HFFc6 (cell line): Measurements from ENCODE around the gene VANGL1. TPM values are rescaled to one million over a fixed set of nuclear protein-coding genes. Genes with fewer than 3 reads are reported as not detected.

Source experiments
- DNase-seq: peaks from one replicate; pipeline ENCODE4 v3.0.0-alpha.2; 2018
- H3K27ac Mint-ChIP-seq: 2 replicates; pipeline ENCODE4 v1.8.0; 2020; ENCODE audit warnings: mild to moderate bottlenecking, mixed read lengths
- H3K27me3 Mint-ChIP-seq: 2 replicates; pipeline ENCODE4 v1.8.0; 2021; ENCODE audit warnings: mild to moderate bottlenecking, moderate library complexity, mixed read lengths; ENCODE audit not compliant: insufficient read depth
- H3K36me3 Mint-ChIP-seq: 2 replicates; pipeline ENCODE4 v1.8.0; 2021; ENCODE audit warnings: low read depth, mixed read lengths
- H3K4me1 Mint-ChIP-seq: 2 replicates; pipeline ENCODE4 v1.8.0; 2020; ENCODE audit warnings: low read depth, mixed read lengths
- H3K4me3 Mint-ChIP-seq: 2 replicates; pipeline ENCODE4 v1.8.0; 2020; ENCODE audit warnings: mild to moderate bottlenecking, moderate library complexity, mixed read lengths
- H3K9me3 Mint-ChIP-seq: 2 replicates; pipeline ENCODE4 v1.8.0; 2020; ENCODE audit warnings: mild to moderate bottlenecking, mixed read lengths
- CTCF ChIP-seq: fragments of 200-600 bp; sonication (generic); IDR thresholded peaks from 2 replicates; pipeline ENCODE4 v1.5.0; 2021; ENCODE audit warnings: antibody characterized with exemption, mild to moderate bottlenecking
- total RNA-seq, 6 experiments: library from RNA; stranded (reverse); fragmentation: NEBNext Ultra II Directional; extraction: Animal tissue kit (Norgen Biotek cat#: 25700); gene quantifications; 2 replicates in 1 of 6; 3 replicates in 5 of 6; pipeline ENCODE4 v1.2.3, GENCODE V29; 2021

The VANGL1 gene
- total RNA-seq, 6 experiments from 2014 or later: 14.7 to 20.6 (median 18.5) TPM

DNA sequence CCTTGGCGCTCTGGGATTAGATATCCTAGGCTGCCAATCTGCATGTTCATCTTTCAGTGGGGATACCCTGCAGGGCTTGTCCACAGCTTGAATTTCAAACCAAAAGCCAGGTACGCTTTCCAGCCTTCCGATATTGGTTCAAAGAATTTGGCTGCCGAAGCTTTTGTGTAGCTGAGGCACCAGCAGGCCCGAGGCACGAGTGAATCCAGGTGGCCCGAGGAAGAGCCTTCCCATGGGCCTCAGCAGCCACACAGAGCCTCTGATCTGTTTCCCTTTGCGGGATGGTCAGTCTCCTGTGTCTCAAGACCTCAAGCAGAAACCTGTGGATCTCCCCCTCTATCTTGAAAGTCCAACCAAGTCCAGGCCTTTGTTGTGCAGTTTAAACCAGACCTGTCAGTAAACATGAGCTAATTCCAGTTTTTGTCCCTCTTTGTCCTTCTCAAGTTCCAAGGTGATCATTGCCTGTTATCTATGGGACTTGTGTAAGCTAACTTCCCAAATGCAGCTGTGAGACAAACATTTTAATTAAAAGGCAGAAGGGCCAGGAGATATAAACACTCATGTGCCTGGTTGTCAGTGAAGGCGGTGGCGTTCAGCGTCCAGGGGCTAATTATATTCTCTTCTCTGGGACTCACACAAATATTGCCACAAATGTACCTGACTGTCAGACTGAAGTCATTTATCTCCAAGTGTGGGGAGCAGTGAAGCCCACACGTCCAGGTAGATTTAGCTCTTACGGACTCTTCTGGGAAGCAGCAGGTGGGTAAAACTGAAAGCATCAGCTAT lies 30.6 kb downstream of the VANGL1 start:
- H3K4me3 Mint-ChIP-seq: no peak overlapping the region
- peaks cover 25% of the 10 kb centered on the region for H3K36me3 Mint-ChIP-seq
- H3K4me1 Mint-ChIP-seq: peaks cover 47% of the 10 kb centered on the region
- TF ChIP-seq CTCF: no peak
- no peak for DNase-seq
- H3K27me3 Mint-ChIP-seq: peaks cover 1% of the 10 kb centered on the region; the same call in 1 of the 2 replicates
- H3K9me3 Mint-ChIP-seq: peaks cover 16% of the 10 kb centered on the region
- H3K27ac Mint-ChIP-seq: no peak overlapping the region

DNA sequence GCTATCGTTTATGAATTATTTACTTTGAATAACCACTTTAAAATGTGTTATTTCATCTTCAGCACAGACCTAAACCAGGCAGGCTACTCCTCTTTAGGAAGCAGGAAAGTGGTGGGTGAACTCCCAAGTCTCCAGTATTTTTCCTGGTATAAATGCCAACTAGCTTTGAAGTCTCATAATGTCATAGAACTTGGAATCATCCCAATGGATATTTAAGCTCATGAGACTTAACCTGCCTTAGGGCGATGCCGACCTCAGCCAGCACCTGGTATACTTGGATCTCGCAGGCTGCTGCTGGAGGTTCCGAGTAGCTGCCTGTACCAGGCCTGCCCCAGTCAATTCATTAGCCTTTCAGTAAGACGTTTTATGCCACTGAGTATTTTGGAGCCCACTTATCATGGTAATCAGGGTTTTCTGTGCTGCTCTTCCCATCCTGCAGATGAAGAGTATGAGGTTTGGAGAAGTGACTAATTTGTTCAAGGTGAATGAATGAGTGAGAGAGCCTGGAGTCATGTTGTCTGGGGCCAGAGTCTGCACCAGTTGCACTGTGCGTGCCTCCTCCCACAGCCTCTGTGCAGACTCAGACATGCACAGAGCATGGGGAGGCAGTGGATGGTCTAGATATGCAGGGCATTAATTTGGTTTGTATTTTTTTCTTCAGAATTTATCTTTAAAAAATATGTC lies 34.9 kb downstream of the VANGL1 start:
- H3K36me3 Mint-ChIP-seq: peaks cover 11% of the 10 kb centered on the region; the same call in 1 of the 2 replicates
- no peak for TF ChIP-seq CTCF
- H3K27ac Mint-ChIP-seq: peak overlapping the region; percentile 12; the same call in 1 of the 2 replicates
- H3K9me3 Mint-ChIP-seq: no peaks in the 10 kb centered on the region
- no peak for DNase-seq
- peaks cover 30% of the 10 kb centered on the region for H3K4me1 Mint-ChIP-seq
- no peak overlapping the region for H3K4me3 Mint-ChIP-seq
- H3K27me3 Mint-ChIP-seq: no peaks in the 10 kb centered on the region; the same call in 1 of the 2 replicates

DNA sequence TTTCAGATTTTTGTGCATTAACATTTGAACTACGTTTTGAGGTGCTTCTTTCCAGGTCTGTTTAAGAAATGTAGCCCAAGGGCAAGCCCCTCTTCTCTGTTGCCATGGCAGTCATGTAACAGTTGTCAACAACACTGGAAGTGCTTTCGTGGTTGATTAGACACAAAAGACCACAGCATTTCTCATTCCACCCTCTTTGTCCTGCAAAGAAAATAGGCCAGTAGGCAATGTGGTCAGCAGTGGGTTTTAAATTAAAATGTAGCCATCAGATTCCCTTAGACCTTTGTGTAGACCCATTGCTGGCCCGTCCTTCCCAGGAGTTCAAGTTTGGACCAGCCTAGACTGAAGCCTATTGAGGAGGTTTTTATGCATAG lies 35.4 kb downstream of the VANGL1 start:
- peaks cover 9% of the 10 kb centered on the region; the same call in 1 of the 2 replicates for H3K36me3 Mint-ChIP-seq

GRCh38 chr1:115677565-115677964 lies 35.8 kb downstream of the VANGL1 start:
- H3K27ac Mint-ChIP-seq: no peak overlapping the region
- TF ChIP-seq CTCF: peak; percentile 26; the same call in 1 of the 2 replicates
- no peak for DNase-seq
- no peak overlapping the region for H3K4me3 Mint-ChIP-seq
- peaks cover 5% of the 10 kb centered on the region; the same call in 1 of the 2 replicates for H3K36me3 Mint-ChIP-seq
- no peaks in the 10 kb centered on the region for H3K9me3 Mint-ChIP-seq
- no peaks in the 10 kb centered on the region; the same call in 1 of the 2 replicates for H3K27me3 Mint-ChIP-seq
- peaks cover 28% of the 10 kb centered on the region for H3K4me1 Mint-ChIP-seq

More for the DNA sequence above, 35.4 kb downstream of the VANGL1 start:
- no peaks in the 10 kb centered on the region for H3K9me3 Mint-ChIP-seq
- no peaks in the 10 kb centered on the region; the same call in 1 of the 2 replicates for H3K27me3 Mint-ChIP-seq
- no peak for TF ChIP-seq CTCF
- H3K4me3 Mint-ChIP-seq: no peak overlapping the region
- DNase-seq: no peak
- peaks cover 28% of the 10 kb centered on the region for H3K4me1 Mint-ChIP-seq
- peak overlapping the region; percentile 12; the same call in 1 of the 2 replicates for H3K27ac Mint-ChIP-seq

- Mint-ChIP-seq H3K4me1 (peaks cover 28% of the 10 kb centered on the region), H3K27me3 (no peaks in the 10 kb centered on the region; the same call in 1 of the 2 replicates), H3K36me3 (peaks cover 5% of the 10 kb centered on the region), H3K27ac (no peak overlapping the region), H3K4me3 (no peak overlapping the region; the same call in 1 of the 2 replicates), H3K9me3 (no peaks in the 10 kb centered on the region)
- TF ChIP-seq CTCF: no peak
- DNase-seq: no peak
These were observed 36.4 kb downstream of the VANGL1 start for GRCh38 chr1:115678141-115678540.
